HG03439 (cell line): ENCODE data around the gene RBM4.

Source experiments
- ATAC-seq: cut with Tn5 transposase; IDR thresholded peaks from one replicate; pipeline ENCODE4 v1.9.1; 2021; ENCODE audit warnings: mild to moderate bottlenecking, moderate library complexity; ENCODE audit not compliant: unreplicated experiment

RBM4 gene

GRCh38 chr11:66687831-66688281 is 49.4 kb downstream of the RBM4 start:
- no peak for ATAC-seq

DNA sequence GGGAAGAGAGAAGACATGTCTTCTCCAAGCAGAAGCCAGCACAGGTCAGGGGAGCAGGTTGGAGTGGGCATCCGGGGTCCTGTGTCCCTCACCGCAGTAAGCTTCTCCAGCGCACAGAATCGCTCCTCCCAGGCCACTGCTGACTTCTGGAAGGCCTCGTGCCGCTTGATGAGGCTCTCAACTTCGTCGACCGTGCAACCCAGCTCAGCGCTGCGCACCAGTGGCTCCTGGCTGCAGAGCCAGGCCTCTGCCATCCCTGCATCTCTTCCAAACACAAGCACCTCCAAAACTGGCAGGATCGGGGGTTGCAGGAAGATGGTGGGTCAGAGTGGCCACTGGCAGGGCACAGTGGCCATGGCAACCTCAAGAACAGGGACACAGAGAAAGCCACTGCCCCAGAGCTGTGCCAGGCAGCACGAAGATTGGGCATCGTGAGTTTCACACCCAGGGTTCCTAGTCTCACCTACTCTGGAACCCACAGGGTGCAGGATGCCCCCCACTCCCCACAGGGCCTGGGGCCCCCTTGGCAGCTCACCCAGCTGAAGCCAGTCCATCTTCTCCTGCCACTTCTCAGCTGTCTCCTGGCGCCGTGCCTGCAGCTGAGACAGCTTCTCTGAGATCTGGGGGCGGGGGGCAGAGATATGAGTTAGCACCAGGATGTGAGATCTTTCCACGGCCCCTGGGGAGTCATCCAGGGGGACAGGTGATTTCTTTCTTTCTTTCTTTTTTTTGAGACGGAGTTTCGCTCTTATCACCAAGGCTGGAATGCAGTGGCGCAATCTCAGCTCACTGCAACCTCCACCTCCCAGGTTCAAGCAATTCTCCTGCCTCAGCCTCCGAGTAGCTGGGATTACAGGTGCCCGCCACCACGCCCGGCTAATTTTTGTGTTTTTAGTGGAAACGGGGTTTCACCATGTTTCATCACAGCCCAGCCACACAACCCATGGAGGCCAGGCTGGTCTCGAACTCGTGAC is 50.3 kb downstream of the RBM4 start:
- no peak for ATAC-seq

DNA sequence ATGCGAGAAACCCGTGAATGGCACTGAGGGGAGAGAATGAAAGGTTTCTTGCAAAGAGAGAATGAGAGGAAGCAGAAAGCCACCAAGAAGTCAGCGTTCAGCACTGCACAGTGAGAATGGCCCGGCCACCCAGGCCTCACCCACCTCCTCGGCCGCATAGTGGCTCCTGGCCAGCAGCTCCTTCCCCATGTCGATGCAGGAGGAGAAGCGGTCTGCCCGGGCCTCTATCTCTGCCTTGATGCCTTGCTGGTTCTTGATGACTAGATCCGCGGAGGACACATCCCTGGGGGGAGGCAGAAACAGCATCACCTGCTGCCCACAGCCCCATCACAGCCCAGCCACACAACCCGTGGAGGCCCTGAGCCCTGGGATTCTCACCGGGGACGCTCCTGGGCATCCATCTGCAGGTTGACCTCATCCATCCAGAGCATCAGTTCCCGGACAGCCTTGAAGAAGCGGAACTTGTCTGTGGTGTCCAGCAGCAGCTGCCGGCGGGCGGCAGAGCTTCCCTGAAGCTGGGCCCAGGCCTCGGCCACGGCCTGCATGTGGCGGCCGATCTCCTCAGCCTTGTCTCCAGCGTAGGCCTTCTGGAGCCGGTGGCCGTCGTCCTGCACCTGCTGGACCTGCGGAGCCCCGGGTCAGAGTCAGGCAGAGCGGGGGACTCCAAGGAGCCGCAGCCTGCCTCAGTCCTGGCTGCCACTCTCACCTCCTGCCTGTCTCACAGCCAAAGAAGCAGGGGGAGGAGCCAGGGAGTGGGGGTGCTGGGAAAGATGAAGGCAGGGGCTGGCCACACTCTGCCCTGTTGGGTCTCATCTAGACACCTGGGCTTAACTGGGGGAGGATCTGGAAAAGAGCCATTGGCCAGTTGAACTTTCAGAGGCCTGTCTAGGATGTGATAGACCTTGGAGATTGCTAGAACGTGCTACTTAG is 51.4 kb downstream of the RBM4 start:
- ATAC-seq, result no peak

DNA sequence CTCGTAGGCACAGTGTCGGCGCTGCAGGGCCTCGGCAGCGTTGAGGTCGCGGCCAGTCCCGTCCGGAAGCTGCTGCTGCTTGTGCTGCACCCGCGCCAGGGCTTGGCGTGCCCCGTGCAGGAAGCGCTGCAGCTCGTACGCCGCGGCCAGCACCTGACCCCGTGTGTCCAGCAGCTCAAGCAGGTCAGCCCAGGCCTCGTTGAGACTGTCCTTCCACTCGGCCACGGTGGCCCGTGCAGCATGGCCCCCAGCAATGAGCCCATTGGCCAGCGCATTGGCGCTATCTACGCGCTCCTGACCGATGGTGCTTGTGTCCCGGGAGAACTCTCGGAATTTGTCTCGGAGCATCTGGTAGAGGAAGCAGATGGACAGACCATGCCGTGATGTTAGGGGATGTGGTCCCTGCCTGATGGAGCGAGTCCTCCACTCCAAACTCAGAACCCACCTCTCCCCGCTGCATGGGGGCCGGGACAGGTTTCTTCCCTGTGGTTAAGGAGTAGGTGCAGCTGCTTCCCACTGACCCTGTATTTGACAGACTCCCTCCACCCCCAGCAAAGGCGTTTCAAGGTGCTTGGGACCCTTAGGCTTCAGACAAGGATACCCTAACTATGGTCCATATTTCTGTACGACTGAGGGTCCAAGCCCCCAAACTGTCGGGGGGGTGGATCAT is 52.9 kb downstream of the RBM4 start:
- ATAC-seq, result no peak

DNA sequence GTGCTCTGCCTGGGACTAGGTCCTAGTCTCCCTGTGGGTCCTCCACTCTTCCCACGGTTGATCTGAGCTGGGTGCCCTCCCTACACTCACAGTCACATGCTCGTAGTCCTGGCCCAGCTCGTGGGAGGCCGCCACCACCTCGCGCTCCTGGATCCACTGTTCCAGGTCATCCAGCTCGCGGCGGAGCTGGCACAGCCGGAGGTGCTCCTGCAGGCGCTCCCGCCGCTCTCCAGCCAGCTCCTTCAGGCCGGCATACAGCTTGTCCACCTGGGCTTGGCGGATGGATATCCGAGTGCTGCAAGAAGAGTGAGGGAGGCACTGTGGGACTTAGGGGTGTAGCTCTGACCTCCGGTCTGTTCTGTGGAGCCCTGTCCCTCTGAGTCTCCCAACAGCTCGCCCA is 53.9 kb downstream of the RBM4 start:
- no peak for ATAC-seq

DNA sequence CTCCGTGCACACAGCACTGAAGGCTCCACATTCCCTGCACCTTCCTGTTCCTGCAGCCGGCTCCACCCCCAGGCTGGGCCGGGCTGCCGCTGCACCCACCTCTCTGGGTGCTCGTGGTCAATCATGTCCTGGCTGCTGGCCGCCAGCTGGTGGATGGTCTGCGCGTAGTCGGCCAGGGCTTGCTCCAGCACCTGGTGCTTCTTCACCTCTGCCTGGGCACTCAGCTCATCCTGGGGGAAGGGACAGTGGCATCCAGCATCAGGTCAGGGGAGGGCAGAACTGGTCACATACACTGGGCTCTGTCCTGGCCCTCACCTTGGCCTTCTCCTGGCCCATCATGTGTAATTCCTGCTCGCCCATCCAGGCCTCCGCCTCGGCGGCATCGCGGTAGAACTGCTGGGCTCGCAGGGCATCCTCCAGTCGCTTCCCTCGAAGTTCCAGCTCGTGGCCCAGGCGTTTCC is 54.4 kb downstream of the RBM4 start:
- no peak for ATAC-seq

- ATAC-seq, result no peak
Measured at GRCh38 chr11:66693356-66694055, 55.0 kb downstream of the RBM4 start.

- no peak for ATAC-seq
Measured at GRCh38 chr11:66694056-66694410, 55.5 kb downstream of the RBM4 start.

- ATAC-seq, result no peak
Measured at GRCh38 chr11:66694732-66695207, 56.3 kb downstream of the RBM4 start.
